Measurements from ENCODE around the gene CRIP2. TPM values are rescaled to one million over a fixed set of nuclear protein-coding genes. Genes with fewer than 3 reads are reported as not detected.

The CRIP2 gene
- total and polyA plus RNA-seq, 2 of the 13 experiments (the other 11 are each of a cell fraction or from before 2014, with no cell fraction given): 31.6 to 37.9 TPM

GRCh38 chr14:105527381-105527825 lies 52.8 kb downstream of the CRIP2 start (continued):
- TF ChIP-seq ZNF446 (CRISPR knock-in tag; IDR thresholded peaks at IDR 0.05): no peak
- TF ChIP-seq BRD4 (CRISPR knock-in tag; IDR thresholded peaks at IDR 0.05): no peak
- TF ChIP-seq SMYD3 (CRISPR knock-in tag; IDR thresholded peaks at IDR 0.05): no peak

- intact Hi-C loops (cut with micrococcal nuclease; ENCODE audit: unreplicated experiment): loop anchor here (2.0 kb wide), 1 partner anchor 47 kb away; no protein-coding TSS in a partner anchor
- TF ChIP-seq ATF7-NPFF (CRISPR knock-in tag; IDR thresholded peaks at IDR 0.05; ENCODE audit: low read depth) (peak; percentile 51; the same call in 1 of the 2 replicates), ZNF17 (CRISPR knock-in tag; IDR thresholded peaks at IDR 0.05) (no peak), ZSCAN5A (CRISPR knock-in tag; IDR thresholded peaks at IDR 0.05; ENCODE audit: borderline replicate concordance) (no peak), BRD4 (CRISPR knock-in tag; IDR thresholded peaks at IDR 0.05) (no peak), ZSCAN20 (CRISPR knock-in tag; IDR thresholded peaks at IDR 0.05; ENCODE audit: borderline replicate concordance) (no peak; the same call in 1 of the 2 replicates), NBN (conservative IDR thresholded peaks at IDR 0.05) (no peak), GATAD2A (CRISPR knock-in tag; IDR thresholded peaks at IDR 0.05) (no peak), DNMT3B (CRISPR knock-in tag; conservative IDR thresholded peaks at IDR 0.05) (no peak), EP300 (IDR thresholded peaks at IDR 0.05; ENCODE audit: low read depth in 2 of 2, low read length in 2 of 2) (no peak), EP300 (CRISPR knock-in tag; IDR thresholded peaks at IDR 0.05; ENCODE audit: borderline replicate concordance) (no peak), SNAPC5 (CRISPR knock-in tag; IDR thresholded peaks at IDR 0.05; ENCODE audit: borderline replicate concordance) (no peak), ZNF510 (CRISPR knock-in tag; IDR thresholded peaks at IDR 0.05; ENCODE audit: low read depth) (no peak), ZNF101 (CRISPR knock-in tag; IDR thresholded peaks at IDR 0.05; ENCODE audit: borderline replicate concordance, low read depth) (no peak), ZBTB39 (CRISPR knock-in tag; IDR thresholded peaks at IDR 0.05) (no peak)
- TF ChIP-seq, protein P1, sequence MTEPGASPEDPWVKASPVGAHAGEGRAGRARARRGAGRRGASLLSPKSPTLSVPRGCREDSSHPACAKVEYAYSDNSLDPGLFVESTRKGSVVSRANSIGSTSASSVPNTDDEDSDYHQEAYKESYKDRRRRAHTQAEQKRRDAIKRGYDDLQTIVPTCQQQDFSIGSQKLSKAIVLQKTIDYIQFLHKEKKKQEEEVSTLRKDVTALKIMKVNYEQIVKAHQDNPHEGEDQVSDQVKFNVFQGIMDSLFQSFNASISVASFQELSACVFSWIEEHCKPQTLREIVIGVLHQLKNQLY (CRISPR knock-in tag; IDR thresholded peaks at IDR 0.05): no peak
These were observed 53.4 kb downstream of the CRIP2 start for GRCh38 chr14:105527826-105528585.

More at GRCh38 chr14:105527826-105528585, 53.4 kb downstream of the CRIP2 start:
- Histone ChIP-seq H2AFZ (ENCODE audit: low read length) (no peak overlapping the region), H3K27ac (ENCODE audit: extremely low read length, insufficient read depth, low read length) (peak overlapping the region; percentile 51), H3K9ac (ENCODE audit: insufficient read depth, low read depth, low read length) (peak overlapping the region; percentile 76), H3K4me2 (ENCODE audit: low read depth, low read length) (peak overlapping the region; percentile 85), H4K20me1 (ENCODE audit: insufficient read depth, low read length) (no peaks in the 10 kb centered on the region), H3K4me1 (ENCODE audit: insufficient read depth, low read length) (peaks cover 41% of the 10 kb centered on the region), H3K36me3 (replicated peaks in 1 of 2; ENCODE audit: control insufficient read depth in 1 of 2, insufficient read depth in 2 of 2, low read length in 2 of 2) (0 out of 5 replicates have a peak, but pooled peaks cover 0 to 6% of the 10 kb centered on the region in 2 experiments), H3K4me3 (replicated peaks in 1 of 3; ENCODE audit: insufficient read depth in 1 of 3, low read depth in 2 of 3, low read length in 3 of 3) (peak overlapping the region; percentile 79 to 89 (median 80)), H3K9me3 (ENCODE audit: low read length) (no peaks in the 10 kb centered on the region), H3K27me3 (ENCODE audit: control insufficient read depth in 1 of 2, insufficient read depth in 2 of 2, low read length in 2 of 2) (peaks cover 0 to 18% of the 10 kb centered on the region in 2 experiments; a peak in 3 of 5 replicates), H3K79me2 (ENCODE audit: insufficient read depth, low read length) (no peaks in the 10 kb centered on the region)
- FAIRE-seq: no peak
- ChIA-PET POLR2A (interaction anchor here (1.0 to 1.7 kb wide), 4 partner anchors 28 to 47 kb away, joined by 4 to 10 read pairs (median 8); no protein-coding TSS in a partner anchor), CTCF (ENCODE audit: low intra/inter-chr PET ratio, low total read pairs) (interaction anchor here (1.1 to 4.1 kb wide), 3 partner anchors 38 to 80 kb away, joined by 3 to 15 read pairs (median 10); partner anchors contain the start of gene TEDC1)
- peak; percentile 38 for DNase-seq (ENCODE audit: low spot score)
- no TSS peak for BruUV-seq (replicated peaks)
- peak; percentile 50 for ATAC-seq
- no CpG with 5 or more reads among the region's 67 CpGs for WGBS (ENCODE audit: low lambda C conversion rate)
- in situ Hi-C loops (cut with HindIII; ENCODE audit: extremely low pct_ligation_motif_present, low pct_unique_long_range_greater_than_20kb): loop anchor here (5.0 kb wide), 2 partner anchors 41 to 106 kb away; partner anchors contain the start of gene CRIP1

All from HepG2 (cell line).